GM19372 (cell line): ENCODE measurements around the gene ZNF648.
"Not testable (repeated sequence)": the region's sequence is repeated elsewhere in the genome, so short reads cannot be mapped to it uniquely, and the experiment has no call there.

Source experiments
- ATAC-seq: cut with Tn5 transposase; IDR thresholded peaks from one replicate; pipeline ENCODE4 v1.9.1; 2021; ENCODE audit warnings: mild to moderate bottlenecking, low read depth, moderate library complexity; ENCODE audit not compliant: unreplicated experiment

ZNF648 gene

DNA sequence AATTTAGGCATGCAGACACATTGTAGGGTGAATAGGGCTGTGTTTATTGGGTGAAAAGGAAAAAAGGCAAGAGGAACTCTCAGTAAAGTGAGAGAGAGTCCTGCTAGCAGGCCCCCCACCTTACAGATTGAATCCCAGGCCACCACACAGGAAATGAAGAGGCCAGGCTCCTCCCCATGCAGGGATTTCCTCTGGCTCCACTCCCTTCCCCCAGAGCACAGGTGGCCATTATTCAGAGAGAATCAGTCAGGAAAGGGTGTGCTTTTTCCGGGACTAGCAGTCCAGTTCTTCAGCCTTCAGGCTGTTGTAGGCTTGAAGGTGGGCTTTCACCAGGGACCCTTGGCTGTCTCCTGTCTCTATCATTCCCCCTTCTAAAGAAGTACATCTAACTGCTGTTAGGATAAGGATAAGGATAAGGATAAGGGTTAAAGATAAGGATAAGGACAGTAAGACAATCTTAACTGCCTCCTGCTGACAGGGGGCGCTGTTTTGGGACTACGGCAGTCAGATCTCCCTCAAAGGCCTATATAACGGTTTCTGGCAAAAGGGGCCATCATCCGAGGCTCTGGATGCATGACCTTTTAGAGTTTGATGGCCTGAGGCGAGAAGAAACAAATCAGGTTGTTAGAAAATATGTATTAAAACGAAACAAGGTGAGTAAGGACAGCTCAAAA lies 26.3 kb downstream of the ZNF648 start:
- no peak for ATAC-seq

DNA sequence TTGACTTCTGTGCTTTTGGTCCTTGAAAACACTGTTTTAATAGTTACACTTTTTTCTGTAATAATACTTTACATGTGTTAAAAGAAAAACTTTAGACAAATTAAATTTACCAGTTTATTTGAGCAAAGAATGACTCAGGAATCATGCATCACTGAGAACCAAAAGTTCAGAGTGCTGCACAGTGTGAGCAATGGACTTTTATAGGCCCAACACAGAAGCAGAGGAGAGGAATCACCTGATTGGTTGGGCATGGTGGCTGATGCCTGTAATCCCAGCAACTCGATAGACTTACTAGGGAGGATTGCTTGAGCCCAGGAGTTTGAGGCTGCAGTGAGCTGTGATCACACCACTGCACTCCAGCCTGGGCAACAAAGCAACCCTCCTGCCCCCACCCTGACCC lies 29.3 kb downstream of the ZNF648 start:
- no peak for ATAC-seq

DNA sequence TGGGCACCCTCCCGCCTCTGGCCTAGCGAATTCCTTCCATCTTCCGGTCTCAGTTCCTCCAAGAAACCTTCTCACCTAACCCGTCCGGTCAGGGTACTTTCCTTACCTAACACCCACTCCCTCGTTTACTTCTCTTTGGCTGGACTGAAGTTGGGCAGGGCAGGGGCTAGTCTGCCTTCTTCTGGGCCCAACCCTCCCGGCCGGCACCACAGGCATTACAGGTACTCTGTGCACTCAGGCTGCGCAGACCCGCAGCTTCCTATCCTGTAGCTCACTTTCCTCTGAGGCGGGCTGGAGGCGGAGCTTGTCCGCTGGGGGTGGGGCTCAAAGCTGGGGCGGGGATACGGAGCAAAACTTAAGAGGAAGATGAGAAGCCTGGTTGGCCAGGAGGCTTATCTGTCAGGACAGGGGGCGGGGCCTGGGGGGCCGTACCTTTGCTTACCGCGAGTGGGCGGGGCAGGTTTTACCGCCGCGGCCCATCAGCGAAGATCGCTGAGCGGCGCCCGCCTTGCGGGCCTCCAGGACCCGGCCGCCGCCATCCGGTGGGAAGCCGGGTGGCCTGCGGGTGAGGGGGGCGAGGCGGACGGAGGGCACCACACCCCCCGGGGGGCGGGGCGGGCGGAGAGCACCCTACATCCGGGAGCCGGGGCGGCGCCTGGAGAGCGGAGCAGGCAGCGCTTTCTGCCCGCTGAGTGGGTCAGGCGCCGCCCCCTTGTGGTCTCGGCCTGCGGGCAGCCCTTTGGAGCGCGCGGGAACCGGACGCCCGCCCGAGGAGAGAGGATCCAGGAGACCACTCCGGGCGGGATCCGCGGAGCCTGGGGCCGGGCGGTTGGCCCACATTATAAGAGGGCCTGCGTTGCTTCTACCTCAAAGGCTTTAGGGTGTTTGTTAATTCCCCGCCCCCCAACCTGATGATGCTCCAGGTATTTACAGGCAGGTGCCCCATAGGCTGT lies 31.9 kb downstream of the ZNF648 start:
- ATAC-seq: peak; percentile 86

DNA sequence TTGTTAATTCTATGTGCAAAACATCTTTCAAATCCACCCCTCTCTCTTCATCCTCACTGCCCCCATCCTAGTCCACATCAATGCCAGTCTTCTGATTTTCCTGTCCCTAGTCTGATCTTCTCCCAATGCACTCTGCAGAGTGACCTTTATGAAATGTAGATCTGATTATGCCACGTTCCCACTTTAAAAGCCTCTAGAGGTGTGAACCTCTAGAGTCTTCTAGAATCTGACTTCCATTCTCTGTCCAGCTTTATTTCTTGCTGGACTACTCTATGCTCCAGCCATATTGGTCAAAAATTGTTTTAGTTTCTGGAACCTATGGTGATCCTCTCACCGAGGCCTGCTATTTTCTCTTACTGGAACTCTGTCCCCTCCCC lies 32.5 kb downstream of the ZNF648 start:
- ATAC-seq: no peak

DNA sequence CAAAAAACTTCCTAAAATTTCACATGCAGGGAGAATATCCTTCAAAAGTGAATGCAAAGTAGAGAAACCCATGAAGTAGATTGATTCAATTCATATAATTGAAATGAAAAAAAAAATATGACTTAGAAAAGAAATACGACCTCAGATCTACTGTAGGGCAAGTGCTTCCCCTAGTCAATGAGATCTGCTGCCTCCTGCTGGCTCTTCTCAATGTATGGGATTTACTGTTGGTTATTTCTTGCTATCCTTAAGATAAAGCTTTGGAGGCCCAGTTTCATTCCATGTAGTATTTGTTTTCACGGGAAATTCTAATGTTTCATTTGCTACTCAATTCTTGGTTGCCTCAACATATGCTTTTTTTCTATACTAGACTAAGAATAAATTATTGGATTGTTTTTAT lies 46.2 kb downstream of the ZNF648 start:
- ATAC-seq: no peak

DNA sequence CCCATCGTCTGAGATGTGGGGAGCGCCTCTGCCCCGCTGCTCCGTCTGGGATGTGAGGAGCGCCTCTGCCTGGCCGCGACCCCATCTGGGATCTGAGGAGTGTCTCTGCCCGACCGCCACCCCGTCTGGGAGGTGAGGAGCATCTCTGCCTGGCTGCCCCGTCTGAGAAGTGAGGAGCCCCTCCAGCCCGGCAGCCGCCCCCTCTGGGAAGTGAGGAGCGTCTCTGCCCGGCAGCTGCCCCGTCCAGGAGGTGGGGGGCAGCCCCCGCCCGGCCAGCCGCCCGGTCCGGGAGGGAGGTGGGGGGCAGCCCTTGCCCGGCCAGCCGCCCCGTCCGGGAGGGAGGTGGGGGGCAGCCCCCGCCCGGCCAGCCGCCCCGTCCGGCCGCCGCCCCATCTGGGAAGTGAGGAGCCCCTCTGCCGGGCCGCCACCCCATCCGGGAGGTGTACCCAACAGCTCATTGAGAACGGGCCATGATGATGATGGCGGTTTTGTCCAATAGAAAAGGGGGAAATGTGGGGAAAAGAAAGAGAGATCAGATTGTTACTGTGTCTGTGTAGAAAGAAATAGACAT lies 50.6 kb downstream of the ZNF648 start:
- ATAC-seq: not testable (repeated sequence)

DNA sequence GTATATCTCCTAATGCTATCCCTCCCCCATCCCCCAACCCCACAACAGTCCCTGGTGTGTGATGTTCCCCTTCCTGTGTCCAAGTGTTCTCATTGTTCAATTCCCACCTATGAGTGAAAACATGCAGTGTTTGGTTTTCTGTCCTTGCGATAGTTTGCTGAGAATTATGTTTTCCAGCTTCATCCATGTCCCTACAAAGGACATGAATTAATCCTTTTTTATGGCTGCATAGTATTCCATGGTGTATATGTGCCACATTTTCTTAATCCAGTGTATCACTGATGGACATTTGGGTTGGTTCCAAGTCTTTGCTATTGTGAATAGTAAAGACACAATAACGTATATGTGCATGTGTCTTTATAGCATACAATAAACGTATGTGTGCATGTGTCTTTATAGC lies 56.1 kb downstream of the ZNF648 start:
- not testable (repeated sequence) for ATAC-seq

DNA sequence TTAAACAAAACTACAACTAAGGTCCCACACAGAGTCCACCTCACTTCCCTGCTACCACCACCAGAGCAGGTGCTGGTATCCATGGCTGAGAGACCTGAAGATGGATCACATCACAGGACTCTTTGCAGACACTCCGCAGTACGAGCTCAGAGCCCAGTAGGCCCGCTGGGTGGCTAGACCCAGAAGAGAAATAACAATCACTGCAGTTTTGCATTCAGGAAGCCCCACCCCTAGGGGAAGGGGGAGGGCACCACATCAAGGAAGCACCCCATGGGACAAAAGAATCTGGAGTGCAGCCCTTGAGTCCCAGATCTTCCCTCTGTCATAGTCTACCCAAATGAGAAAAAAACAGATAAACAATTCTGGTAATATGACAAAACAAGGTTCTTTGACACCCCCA lies 56.9 kb downstream of the ZNF648 start:
- no peak for ATAC-seq
